H1 (cell line): ENCODE results near the gene TP53BP1. TPM values are rescaled to one million over a fixed set of nuclear protein-coding genes. Genes with fewer than 3 reads are reported as not detected.

ENCODE experiments used
- BACH1 ChIP-seq: IDR thresholded peaks from 2 replicates; pipeline ENCODE4 v1.6.1; 2012; ENCODE audit warnings: low read length, improper control_type of control experiment
- BCL11A ChIP-seq, 2 experiments: IDR thresholded peaks; one replicate each; pipeline ENCODE4 v1.6.1; 2011; ENCODE audit warnings: low read depth in 2 of 2, low read length in 2 of 2, mild to moderate bottlenecking in 2 of 2
- CBX5 ChIP-seq: fragments of 300-800, 300-1000 bp; sonication (generic); IDR thresholded peaks from 2 replicates; pipeline ENCODE4 v1.7.1; 2016; ENCODE audit warnings: antibody characterized with exemption, low read length, low read depth
- CHD1 ChIP-seq: IDR thresholded peaks from 2 replicates; pipeline ENCODE4 v1.6.1; 2012; ENCODE audit warnings: low read depth, low read length, improper control_type of control experiment
- EP300 ChIP-seq, 2 experiments: IDR thresholded peaks; 1 replicate in 1 of 2; 2 replicates in 1 of 2; pipeline ENCODE4 v1.6.1; 2011 to 2012; ENCODE audit warnings: low read depth in 2 of 2, low read length in 2 of 2, mild to moderate bottlenecking in 2 of 2, borderline replicate concordance in 1 of 2, inconsistent platforms in 1 of 2, moderate library complexity in 1 of 2
- HDAC2 ChIP-seq, 2 experiments: fragments of 300-600 bp in 1 of 2; sonication (generic) in 1 of 2; IDR thresholded peaks; 2 replicates each; pipeline ENCODE4 v1.6.1; 2011 to 2012; ENCODE audit warnings: low read depth in 2 of 2, low read length in 2 of 2, mild to moderate bottlenecking in 2 of 2, moderate library complexity in 2 of 2, borderline replicate concordance in 1 of 2, inconsistent platforms in 1 of 2
- JUND ChIP-seq: IDR thresholded peaks from 2 replicates; pipeline ENCODE4 v1.6.1; 2011; ENCODE audit warnings: mild to moderate bottlenecking, improper control_type of control experiment, low read length
- KDM1A ChIP-seq: fragments of 200-600, 300-600 bp; sonication (generic); IDR thresholded peaks from 2 replicates; pipeline ENCODE4 v1.7.1; 2016; ENCODE audit warnings: mild to moderate bottlenecking, low read length, borderline replicate concordance
- KDM4A ChIP-seq: IDR thresholded peaks from one replicate; pipeline ENCODE4 v1.7.1; 2012; ENCODE audit warnings: low read depth, mild to moderate bottlenecking, moderate library complexity, low read length, inconsistent platforms; ENCODE audit not compliant: severe bottlenecking
- KDM5A ChIP-seq: fragments of 200-600 bp; IDR thresholded peaks from 2 replicates; pipeline ENCODE4 v1.7.1; 2012; ENCODE audit warnings: mild to moderate bottlenecking, low read length, inconsistent platforms, mixed read lengths
- POLR2A ChIP-seq, 2 experiments: IDR thresholded peaks; 1 replicate in 1 of 2; 2 replicates in 1 of 2; pipeline ENCODE4 v1.6.1; 2011; ENCODE audit warnings: low read depth in 2 of 2, low read length in 2 of 2, mild to moderate bottlenecking in 2 of 2; ENCODE audit errors: control extremely low read depth in 1 of 2
- POU5F1 ChIP-seq: IDR thresholded peaks from 2 replicates; pipeline ENCODE4 v1.6.1; 2011; ENCODE audit warnings: low read depth, mild to moderate bottlenecking, low read length, moderate library complexity
- RBBP5 ChIP-seq: IDR thresholded peaks from 2 replicates; pipeline ENCODE4 v1.7.1; 2012; ENCODE audit warnings: low read depth, mild to moderate bottlenecking, inconsistent platforms, low read length, moderate library complexity, borderline replicate concordance
- RFX5 ChIP-seq: IDR thresholded peaks from 2 replicates; pipeline ENCODE4 v1.6.1; 2011; ENCODE audit warnings: low read depth, low read length, improper control_type of control experiment, borderline replicate concordance
- RXRA ChIP-seq: IDR thresholded peaks from 2 replicates; pipeline ENCODE4 v1.6.1; 2011; ENCODE audit warnings: low read depth, mild to moderate bottlenecking, low read length, moderate library complexity; ENCODE audit not compliant: insufficient read depth
- SIN3A ChIP-seq, 2 experiments: IDR thresholded peaks in 1 of 2; conservative IDR thresholded peaks in 1 of 2; 2 replicates each; pipeline ENCODE4 v1.6.1; 2011 to 2012; ENCODE audit warnings: low read length in 2 of 2, improper control_type of control experiment in 1 of 2, low read depth in 1 of 2, mild to moderate bottlenecking in 1 of 2
- SIRT6 ChIP-seq: IDR thresholded peaks from one replicate; pipeline ENCODE4 v1.7.1; 2012; ENCODE audit warnings: low read length, inconsistent platforms
- TAF7 ChIP-seq: optimal IDR thresholded peaks from 2 replicates; pipeline ENCODE3; 2011; ENCODE audit warnings: low read depth, mild to moderate bottlenecking, inconsistent platforms, low read length, moderate library complexity, borderline replicate concordance
- TBP ChIP-seq: IDR thresholded peaks from 2 replicates; pipeline ENCODE4 v1.6.1; 2011; ENCODE audit warnings: low read depth, low read length, improper control_type of control experiment
- ZNF274 ChIP-seq: IDR thresholded peaks from 2 replicates; pipeline ENCODE4 v1.7.0; 2012; ENCODE audit warnings: low read length, borderline replicate concordance; ENCODE audit errors: extremely low read depth
- polyA plus RNA-seq, 7 experiments: library from polyadenylated mRNA; depleted of rRNA in 3 of 7; stranded (reverse) in 5 of 7; unstranded in 2 of 7; fragments of >200 nt in 5 of 7; fragments of 200-250 nt in 2 of 7; gene quantifications; 1 replicate in 5 of 7; 2 replicates in 1 of 7; 4 replicates in 1 of 7; pipeline versions ENCODE4 v1.2.1 to v1.2.3, GENCODE V29; 2011 to 2013; ENCODE audit warnings: missing spikeins in 2 of 7, mixed read lengths in 2 of 7
- total RNA-seq: library from RNA; stranded (reverse); fragmentation: NEBNext Ultra II Directional; extraction: Animal tissue kit (Norgen Biotek cat#: 25700); gene quantifications from 2 replicates; pipeline ENCODE4 v1.2.1, GENCODE V29; 2021
- TF ChIP-seq, protein P1 (sequence below): IDR thresholded peaks from 2 replicates; pipeline ENCODE4 v1.6.1; 2012; ENCODE audit warnings: inconsistent platforms
- TF ChIP-seq, protein P2 (sequence below): IDR thresholded peaks from 2 replicates; pipeline ENCODE4 v1.6.1; 2011; ENCODE audit warnings: low read depth, mild to moderate bottlenecking, low read length; ENCODE audit not compliant: insufficient read depth

TP53BP1 gene
- total and polyA plus RNA-seq, 2 of the 8 experiments (the other 6 are each of a cell fraction or from before 2014, with no cell fraction given): 34.1 to 63.6 TPM

DNA sequence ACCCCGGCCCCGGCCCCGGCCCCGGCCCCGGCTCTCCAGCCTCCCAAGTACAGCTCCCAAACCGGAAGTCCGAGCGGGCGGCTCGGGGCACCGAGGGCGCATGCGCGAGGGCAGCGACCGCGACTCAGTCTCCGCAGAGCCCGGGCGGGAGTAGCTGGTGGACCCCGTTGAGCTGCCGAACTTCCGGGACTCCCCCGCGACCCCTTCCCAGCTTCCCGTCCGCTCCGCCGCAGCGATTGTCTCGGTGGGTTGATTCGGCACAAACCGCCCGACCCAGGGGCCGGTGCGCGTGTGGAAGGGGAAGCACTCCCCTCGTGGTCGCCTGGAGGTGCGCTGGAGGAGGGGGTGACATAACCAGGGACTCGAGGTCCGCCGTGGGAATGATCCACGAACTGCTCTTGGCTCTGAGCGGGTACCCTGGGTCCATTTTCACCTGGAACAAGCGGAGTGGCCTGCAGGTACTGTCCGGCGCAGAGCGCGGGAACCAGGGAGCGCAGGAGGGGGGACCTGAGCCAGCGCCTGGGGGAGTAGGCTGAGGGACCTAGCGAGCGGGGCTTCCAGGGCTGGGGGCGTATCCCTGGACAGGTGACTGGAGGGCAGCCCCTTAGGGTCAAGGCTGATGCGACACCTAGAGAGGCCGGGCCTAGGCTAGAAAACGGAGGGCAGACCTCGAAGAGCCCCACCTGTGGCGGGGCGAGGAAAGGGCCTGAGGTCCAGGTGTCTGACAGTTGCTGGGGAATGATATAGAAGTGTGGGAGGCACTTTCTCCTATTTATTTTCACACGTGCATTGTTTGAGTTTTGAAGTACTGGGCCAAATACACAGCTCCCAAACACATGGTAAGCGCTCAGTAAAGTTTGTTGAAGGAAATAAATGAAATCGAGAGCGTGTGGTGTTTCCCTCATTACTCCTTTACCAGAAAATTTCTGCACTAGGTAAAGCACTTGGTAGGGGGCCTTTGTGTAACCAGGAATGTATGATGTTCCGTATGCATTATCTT, 121.7 kb downstream of the TP53BP1 start, which contains the start of the genes TUBGCP4 and ZSCAN29 (continued):
- no peak for TF ChIP-seq JUND
- TF ChIP-seq TBP: peak; percentile 45; the same call in 1 of the 2 replicates
- TF ChIP-seq KDM4A: peak; percentile 97
- TF ChIP-seq SIRT6: no peak
- peak; percentile 23 to 55; a peak in 2 of 3 replicates for TF ChIP-seq POLR2A (IDR thresholded peaks at IDR 0.05; ENCODE audit: control extremely low read depth in 1 of 2, low read depth in 2 of 2, low read length in 2 of 2)
- TF ChIP-seq CHD1: no peak
- no peak for TF ChIP-seq EP300 (IDR thresholded peaks at IDR 0.05; ENCODE audit: borderline replicate concordance in 1 of 2, low read depth in 2 of 2, low read length in 2 of 2)
- TF ChIP-seq KDM5A: no peak
- TF ChIP-seq TAF7: peak; percentile 20
- no peak for TF ChIP-seq RBBP5
- no peak for TF ChIP-seq BACH1
- peak in 1 of 2 experiments; percentile 87; a peak in 1 of 4 replicates for TF ChIP-seq HDAC2 (IDR thresholded peaks at IDR 0.05; ENCODE audit: borderline replicate concordance in 1 of 2, low read depth in 2 of 2, low read length in 2 of 2)
- TF ChIP-seq SIN3A (conservative IDR thresholded peaks at IDR 0.05 in 1 of 2, IDR thresholded peaks at IDR 0.05 in 1 of 2; ENCODE audit: low read depth in 1 of 2, low read length in 2 of 2): peak; percentile 64 to 69; a peak in 2 of 4 replicates
- TF ChIP-seq ZNF274: no peak
- no peak for TF ChIP-seq RXRA
- TF ChIP-seq, protein P1, sequence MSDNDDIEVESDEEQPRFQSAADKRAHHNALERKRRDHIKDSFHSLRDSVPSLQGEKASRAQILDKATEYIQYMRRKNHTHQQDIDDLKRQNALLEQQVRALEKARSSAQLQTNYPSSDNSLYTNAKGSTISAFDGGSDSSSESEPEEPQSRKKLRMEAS: peak; percentile 69
- TF ChIP-seq KDM1A: no peak
- no peak for TF ChIP-seq CBX5
- TF ChIP-seq, protein P2, sequence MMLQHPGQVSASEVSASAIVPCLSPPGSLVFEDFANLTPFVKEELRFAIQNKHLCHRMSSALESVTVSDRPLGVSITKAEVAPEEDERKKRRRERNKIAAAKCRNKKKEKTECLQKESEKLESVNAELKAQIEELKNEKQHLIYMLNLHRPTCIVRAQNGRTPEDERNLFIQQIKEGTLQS: no peak
- no peak for TF ChIP-seq BCL11A (IDR thresholded peaks at IDR 0.05; ENCODE audit: low read depth in 2 of 2, low read length in 2 of 2)
- no peak for TF ChIP-seq RFX5
- TF ChIP-seq POU5F1: no peak
